Body of pancreas (tissue), 4 donors: ENCODE data around the gene RBM43.

Source experiments
- POLR2A ChIP-seq, 3 donors: fragments of 450-650 bp; IDR thresholded peaks; one replicate each; pipeline ENCODE4 v1.6.1; 2016; ENCODE audit warnings: antibody characterized with exemption in 3 of 3, mild to moderate bottlenecking in 2 of 3
- TF ChIP-seq, protein P1 (sequence below), 7 experiments: fragments of 450-650 bp in 4 of 7; fragments of 200-600 bp in 3 of 7; sonication (generic) in 3 of 7; IDR thresholded peaks; one replicate each; pipeline ENCODE4 v1.5.1; 2016 to 2019; ENCODE audit warnings: antibody characterized with exemption in 7 of 7

DNA sequence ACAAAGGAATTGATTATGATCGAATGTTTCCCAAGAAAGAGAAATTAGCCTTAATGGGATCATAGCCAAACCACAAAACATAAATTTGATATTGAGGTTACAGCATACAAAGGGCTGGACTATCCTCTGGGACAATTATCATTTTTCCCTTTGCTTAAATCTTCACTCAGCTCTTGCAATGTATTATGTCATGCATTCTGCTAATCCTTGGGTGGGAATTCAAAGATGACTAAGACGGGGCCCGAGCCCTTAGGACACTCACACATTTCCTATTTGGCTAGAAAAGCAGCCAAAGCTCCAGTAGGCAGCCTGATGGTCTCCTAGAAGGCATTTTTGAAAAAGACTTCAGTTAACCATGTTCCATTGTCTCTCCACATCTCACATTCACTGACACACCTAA, 45.0 kb upstream of the RBM43 start:
- TF ChIP-seq, protein P1, sequence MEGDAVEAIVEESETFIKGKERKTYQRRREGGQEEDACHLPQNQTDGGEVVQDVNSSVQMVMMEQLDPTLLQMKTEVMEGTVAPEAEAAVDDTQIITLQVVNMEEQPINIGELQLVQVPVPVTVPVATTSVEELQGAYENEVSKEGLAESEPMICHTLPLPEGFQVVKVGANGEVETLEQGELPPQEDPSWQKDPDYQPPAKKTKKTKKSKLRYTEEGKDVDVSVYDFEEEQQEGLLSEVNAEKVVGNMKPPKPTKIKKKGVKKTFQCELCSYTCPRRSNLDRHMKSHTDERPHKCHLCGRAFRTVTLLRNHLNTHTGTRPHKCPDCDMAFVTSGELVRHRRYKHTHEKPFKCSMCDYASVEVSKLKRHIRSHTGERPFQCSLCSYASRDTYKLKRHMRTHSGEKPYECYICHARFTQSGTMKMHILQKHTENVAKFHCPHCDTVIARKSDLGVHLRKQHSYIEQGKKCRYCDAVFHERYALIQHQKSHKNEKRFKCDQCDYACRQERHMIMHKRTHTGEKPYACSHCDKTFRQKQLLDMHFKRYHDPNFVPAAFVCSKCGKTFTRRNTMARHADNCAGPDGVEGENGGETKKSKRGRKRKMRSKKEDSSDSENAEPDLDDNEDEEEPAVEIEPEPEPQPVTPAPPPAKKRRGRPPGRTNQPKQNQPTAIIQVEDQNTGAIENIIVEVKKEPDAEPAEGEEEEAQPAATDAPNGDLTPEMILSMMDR (IDR thresholded peaks at IDR 0.05) = no peak
- no peak for TF ChIP-seq POLR2A (IDR thresholded peaks at IDR 0.05)
